ENCODE measurements around the gene CSTPP1.

CSTPP1 gene

GRCh38 chr11:47165253-47165840 is 228.8 kb downstream of the CSTPP1 start:
- DNase-seq: no peak

GRCh38 chr11:47166368-47166767 is 229.8 kb downstream of the CSTPP1 start:
- no peak for DNase-seq

GRCh38 chr11:47171061-47171838 is 234.7 kb downstream of the CSTPP1 start:
- DNase-seq: no peak

GRCh38 chr11:47171856-47172255 is 235.3 kb downstream of the CSTPP1 start:
- no peak for DNase-seq

- DNase-seq: no peak
These were observed 236.3 kb downstream of the CSTPP1 start for GRCh38 chr11:47172740-47173336.

- DNase-seq: no peak
These were observed 239.3 kb downstream of the CSTPP1 start for GRCh38 chr11:47175746-47176327.

GRCh38 chr11:47176328-47177228 is 240.0 kb downstream of the CSTPP1 start, which contains the start of gene ARFGAP2:
TSS of gene ARFGAP2 (minus strand) at chr11:47176879. CDS start at chr11:47176853, 26 bp downstream.
- DNase-seq: peak; percentile 96

GRCh38 chr11:47177229-47177845 is 240.8 kb downstream of the CSTPP1 start:
- DNase-seq: peak; percentile 91

- no peak for DNase-seq
These were observed 241.3 kb downstream of the CSTPP1 start for GRCh38 chr11:47177846-47178245.

- no peak for DNase-seq
These were observed 241.8 kb downstream of the CSTPP1 start for GRCh38 chr11:47178316-47178715.

- no peak for DNase-seq
These were observed 242.4 kb downstream of the CSTPP1 start for GRCh38 chr11:47178737-47179654.

- DNase-seq: peak; percentile 50
These were observed 243.1 kb downstream of the CSTPP1 start for GRCh38 chr11:47179655-47179991.

GRCh38 chr11:47180006-47180787 is 243.6 kb downstream of the CSTPP1 start:
- no peak for DNase-seq

- no peak for DNase-seq
These were observed 244.7 kb downstream of the CSTPP1 start for GRCh38 chr11:47181271-47181670.

GRCh38 chr11:47182380-47182779 is 245.8 kb downstream of the CSTPP1 start:
- DNase-seq: no peak

GRCh38 chr11:47183031-47183856 is 246.7 kb downstream of the CSTPP1 start:
- no peak for DNase-seq

GRCh38 chr11:47183969-47184368 is 247.4 kb downstream of the CSTPP1 start:
- no peak for DNase-seq

GRCh38 chr11:47184711-47185304 is 248.2 kb downstream of the CSTPP1 start:
- DNase-seq: no peak
